Neural cell (in vitro differentiated cells): ENCODE data around the gene SETD2.

Source experiments
- EZH2 ChIP-seq: fragments of 200-600, 300-800 bp; shearing (Covaris generic), sonication (generic); IDR thresholded peaks from 2 replicates; pipeline ENCODE4 v1.6.1; 2014; ENCODE audit warnings: antibody characterized with exemption, low read length, borderline replicate concordance, mild to moderate bottlenecking; ENCODE audit not compliant: insufficient read depth, poor library complexity, severe bottlenecking
- TF ChIP-seq, protein P1 (sequence below): fragments of 450-650 bp; IDR thresholded peaks from 2 replicates; pipeline ENCODE4 v1.5.1; 2014; ENCODE audit warnings: antibody characterized with exemption, mild to moderate bottlenecking, moderate library complexity; ENCODE audit not compliant: poor library complexity, severe bottlenecking

- TF ChIP-seq, protein P1, sequence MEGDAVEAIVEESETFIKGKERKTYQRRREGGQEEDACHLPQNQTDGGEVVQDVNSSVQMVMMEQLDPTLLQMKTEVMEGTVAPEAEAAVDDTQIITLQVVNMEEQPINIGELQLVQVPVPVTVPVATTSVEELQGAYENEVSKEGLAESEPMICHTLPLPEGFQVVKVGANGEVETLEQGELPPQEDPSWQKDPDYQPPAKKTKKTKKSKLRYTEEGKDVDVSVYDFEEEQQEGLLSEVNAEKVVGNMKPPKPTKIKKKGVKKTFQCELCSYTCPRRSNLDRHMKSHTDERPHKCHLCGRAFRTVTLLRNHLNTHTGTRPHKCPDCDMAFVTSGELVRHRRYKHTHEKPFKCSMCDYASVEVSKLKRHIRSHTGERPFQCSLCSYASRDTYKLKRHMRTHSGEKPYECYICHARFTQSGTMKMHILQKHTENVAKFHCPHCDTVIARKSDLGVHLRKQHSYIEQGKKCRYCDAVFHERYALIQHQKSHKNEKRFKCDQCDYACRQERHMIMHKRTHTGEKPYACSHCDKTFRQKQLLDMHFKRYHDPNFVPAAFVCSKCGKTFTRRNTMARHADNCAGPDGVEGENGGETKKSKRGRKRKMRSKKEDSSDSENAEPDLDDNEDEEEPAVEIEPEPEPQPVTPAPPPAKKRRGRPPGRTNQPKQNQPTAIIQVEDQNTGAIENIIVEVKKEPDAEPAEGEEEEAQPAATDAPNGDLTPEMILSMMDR, result no peak
- TF ChIP-seq EZH2, result no peak
Observed at GRCh38 chr3:47151836-47152235, 12.1 kb downstream of the SETD2 start.
